ENCODE results near the gene HOGA1. TPM values are rescaled to one million over a fixed set of nuclear protein-coding genes. Genes with fewer than 3 reads are reported as not detected.
"Not testable (repeated sequence)": the region's sequence is repeated elsewhere in the genome, so short reads cannot be mapped to it uniquely, and the experiment has no call there.

HOGA1 gene
- total and polyA plus RNA-seq, 4 experiments from 2014 or later = not detected

- intact Hi-C loops (cut with micrococcal nuclease) = loop anchor here (10.0 kb wide), 1 partner anchor 1060 kb away; the partner anchor contains the start of gene TM9SF3
- peaks cover 11 to 27% of the 10 kb centered on the region in 2 donors for H3K36me3 Mint-ChIP-seq
These were observed 60.7 kb downstream of the HOGA1 start for GRCh38 chr10:97644936-97645335.

GRCh38 chr10:97647556-97647955 is 63.4 kb downstream of the HOGA1 start:
- ChIA-PET POLR2A (ENCODE audit: partially characterized antibody) (no interaction called here), CTCF (ENCODE audit: partially characterized antibody) (interaction anchor here (0.7 kb wide), 1 partner anchor 89 kb away, joined by 3 read pairs; no protein-coding TSS in a partner anchor)
- Histone ChIP-seq H3K36me3 (ENCODE audit: insufficient read depth, low read length) (peaks cover 8% of the 10 kb centered on the region), H3K4me1 (ENCODE audit: insufficient read depth, low read length) (peaks cover 16% of the 10 kb centered on the region), H3K4me3 (ENCODE audit: low read length in 2 of 2) (no peak overlapping the region), H3K27ac (ENCODE audit: low read depth, low read length) (no peak overlapping the region), H3K27me3 (ENCODE audit: insufficient read depth, low read length) (no peaks in the 10 kb centered on the region), H3K9me3 (ENCODE audit: control insufficient read depth in 1 of 2, low read length in 2 of 2) (no peaks in the 10 kb centered on the region)
- H3K27me3 Mint-ChIP-seq = no peaks in the 10 kb centered on the region
- H3K36me3 Mint-ChIP-seq = peaks cover 16 to 28% of the 10 kb centered on the region in 2 donors
- peak overlapping the region in 2 of 7 donors; percentile 13 to 41 for H3K27ac Mint-ChIP-seq
- H3K4me3 Mint-ChIP-seq = no peak overlapping the region
- intact Hi-C loops (cut with micrococcal nuclease) = loop anchor here (10.0 kb wide), 1 partner anchor 1063 kb away; the partner anchor contains the start of gene TM9SF3
- H3K4me1 Mint-ChIP-seq = peaks cover 18 to 30% (median 27%) of the 10 kb centered on the region in 4 donors
- no peaks in the 10 kb centered on the region for H3K9me3 Mint-ChIP-seq
- no peak for DNase-seq

More at GRCh38 chr10:97644936-97645335, 60.7 kb downstream of the HOGA1 start:
- no peak overlapping the region for H3K4me3 Mint-ChIP-seq
- H3K27me3 Mint-ChIP-seq = no peaks in the 10 kb centered on the region
- ChIA-PET CTCF (ENCODE audit: partially characterized antibody) (no interaction called here), POLR2A (ENCODE audit: partially characterized antibody) (no interaction called here)
- H3K27ac Mint-ChIP-seq = no peak overlapping the region
- no peak for DNase-seq
- H3K27me3 ChIP-seq (ENCODE audit: insufficient read depth, low read length) = no peaks in the 10 kb centered on the region
- no peaks in the 10 kb centered on the region for H3K9me3 Mint-ChIP-seq
- H3K9me3 ChIP-seq (ENCODE audit: control insufficient read depth in 1 of 2, low read length in 2 of 2) = no peaks in the 10 kb centered on the region
- H3K4me1 ChIP-seq (ENCODE audit: insufficient read depth, low read length) = peaks cover 28% of the 10 kb centered on the region
- H3K36me3 ChIP-seq (ENCODE audit: insufficient read depth, low read length) = no peaks in the 10 kb centered on the region
- H3K4me1 Mint-ChIP-seq = peaks cover 28 to 46% (median 41%) of the 10 kb centered on the region in 4 donors
- no peak overlapping the region for H3K27ac ChIP-seq (ENCODE audit: low read depth, low read length)
- no peak overlapping the region for H3K4me3 ChIP-seq (ENCODE audit: low read length in 2 of 2)

GRCh38 chr10:97648562-97649404 is 64.6 kb downstream of the HOGA1 start:
- H3K4me1 ChIP-seq (ENCODE audit: insufficient read depth, low read length) = peaks cover 13% of the 10 kb centered on the region
- Mint-ChIP-seq H3K4me1 (peaks cover 12 to 22% (median 19%) of the 10 kb centered on the region in 4 donors), H3K36me3 (peaks cover 26 to 39% of the 10 kb centered on the region in 2 donors), H3K9me3 (no peaks in the 10 kb centered on the region), H3K27me3 (no peaks in the 10 kb centered on the region), H3K27ac (peak overlapping the region; percentile 75 to 93 (median 89)), H3K4me3 (peak overlapping the region in 7 of 8 donors; percentile 3 to 64 (median 53))
- DNase-seq = peak; percentile 33 to 67 (median 40)
- H3K27me3 ChIP-seq (ENCODE audit: insufficient read depth, low read length) = no peaks in the 10 kb centered on the region
- ChIA-PET POLR2A (ENCODE audit: partially characterized antibody) (interaction anchor here (0.7 to 1.4 kb wide), 5 partner anchors 9 to 74 kb away, joined by 3 to 11 read pairs (median 3); partner anchors contain the start of genes AVPI1 and PI4K2A), CTCF (ENCODE audit: partially characterized antibody) (interaction anchor here (0.7 to 1.8 kb wide), 5 partner anchors 9 to 885 kb away, joined by 3 to 5 read pairs (median 3); no protein-coding TSS in a partner anchor)
- no peak overlapping the region for H3K4me3 ChIP-seq (ENCODE audit: low read length in 2 of 2)
- H3K27ac ChIP-seq (ENCODE audit: low read depth, low read length) = peak overlapping the region; percentile 34
- H3K9me3 ChIP-seq (ENCODE audit: control insufficient read depth in 1 of 2, low read length in 2 of 2) = no peaks in the 10 kb centered on the region
- intact Hi-C loops (cut with micrococcal nuclease) = loop anchor here (10.0 kb wide), 1 partner anchor 1064 kb away; the partner anchor contains the start of gene TM9SF3
- H3K36me3 ChIP-seq (ENCODE audit: insufficient read depth, low read length) = peaks cover 8% of the 10 kb centered on the region

- peak overlapping the region in 5 of 8 donors; percentile 3 to 59 (median 49) for H3K4me3 Mint-ChIP-seq
- POLR2A ChIA-PET (ENCODE audit: partially characterized antibody) = interaction anchor here (0.7 to 1.4 kb wide), 5 partner anchors 9 to 73 kb away, joined by 3 to 11 read pairs (median 3); partner anchors contain the start of genes AVPI1 and PI4K2A
These were observed 65.2 kb downstream of the HOGA1 start for GRCh38 chr10:97649405-97649750.

GRCh38 chr10:97650726-97651125 is 66.5 kb downstream of the HOGA1 start:
- Histone ChIP-seq H3K36me3 (ENCODE audit: insufficient read depth, low read length) (peaks cover 12% of the 10 kb centered on the region), H3K27ac (ENCODE audit: low read depth, low read length) (no peak overlapping the region), H3K4me1 (ENCODE audit: insufficient read depth, low read length) (peaks cover 13% of the 10 kb centered on the region), H3K27me3 (ENCODE audit: insufficient read depth, low read length) (no peaks in the 10 kb centered on the region), H3K4me3 (ENCODE audit: low read length in 2 of 2) (no peak overlapping the region), H3K9me3 (ENCODE audit: control insufficient read depth in 1 of 2, low read length in 2 of 2) (no peaks in the 10 kb centered on the region)
- H3K27me3 Mint-ChIP-seq = no peaks in the 10 kb centered on the region
- intact Hi-C loops (cut with micrococcal nuclease) = no loop called here
- peak overlapping the region in 1 of 7 donors; percentile 36 for H3K27ac Mint-ChIP-seq
- peaks cover 12 to 20% (median 18%) of the 10 kb centered on the region in 4 donors for H3K4me1 Mint-ChIP-seq
- no peaks in the 10 kb centered on the region for H3K9me3 Mint-ChIP-seq
- ChIA-PET CTCF (ENCODE audit: partially characterized antibody) (interaction anchor here (0.6 to 1.8 kb wide), 3 partner anchors 27 to 65 kb away, joined by 3 to 4 read pairs (median 4); no protein-coding TSS in a partner anchor), POLR2A (ENCODE audit: partially characterized antibody) (no interaction called here)
- H3K36me3 Mint-ChIP-seq = peaks cover 25 to 37% of the 10 kb centered on the region in 2 donors
- H3K4me3 Mint-ChIP-seq = no peak overlapping the region
- DNase-seq = no peak

More at GRCh38 chr10:97649405-97649750, 65.2 kb downstream of the HOGA1 start:
- intact Hi-C loops (cut with micrococcal nuclease) = loop anchor here (10.0 kb wide), 1 partner anchor 1065 kb away; the partner anchor contains the start of gene TM9SF3
- H3K27me3 Mint-ChIP-seq; DNase-seq; H3K27me3 ChIP-seq (ENCODE audit: insufficient read depth, low read length); H3K9me3 Mint-ChIP-seq; H3K9me3 ChIP-seq (ENCODE audit: control insufficient read depth in 1 of 2, low read length in 2 of 2); H3K4me3 ChIP-seq (ENCODE audit: low read length in 2 of 2): not testable (repeated sequence)
- H3K4me1 ChIP-seq (ENCODE audit: insufficient read depth, low read length) = peaks cover 13% of the 10 kb centered on the region
- Mint-ChIP-seq H3K27ac (peak overlapping the region; percentile 75 to 93 (median 89)), H3K36me3 (peaks cover 30 to 42% of the 10 kb centered on the region in 2 donors), H3K4me1 (peaks cover 12 to 22% (median 19%) of the 10 kb centered on the region in 4 donors)
- H3K36me3 ChIP-seq (ENCODE audit: insufficient read depth, low read length) = peaks cover 12% of the 10 kb centered on the region
- H3K27ac ChIP-seq (ENCODE audit: low read depth, low read length) = peak overlapping the region; percentile 34
- CTCF ChIA-PET (ENCODE audit: partially characterized antibody) = interaction anchor here (0.7 to 1.8 kb wide), 5 partner anchors 10 to 886 kb away, joined by 3 to 5 read pairs (median 3); no protein-coding TSS in a partner anchor

GRCh38 chr10:97651773-97652172 is 67.6 kb downstream of the HOGA1 start:
- peaks cover 33 to 45% of the 10 kb centered on the region in 2 donors for H3K36me3 Mint-ChIP-seq
- H3K9me3 Mint-ChIP-seq = no peaks in the 10 kb centered on the region
- Histone ChIP-seq H3K4me3 (ENCODE audit: low read length in 2 of 2) (no peak overlapping the region), H3K27me3 (ENCODE audit: insufficient read depth, low read length) (no peaks in the 10 kb centered on the region), H3K4me1 (ENCODE audit: insufficient read depth, low read length) (peaks cover 13% of the 10 kb centered on the region), H3K9me3 (ENCODE audit: control insufficient read depth in 1 of 2, low read length in 2 of 2) (no peaks in the 10 kb centered on the region), H3K36me3 (ENCODE audit: insufficient read depth, low read length) (peaks cover 19% of the 10 kb centered on the region), H3K27ac (ENCODE audit: low read depth, low read length) (no peak overlapping the region)
- H3K27me3 Mint-ChIP-seq = no peaks in the 10 kb centered on the region
- no peak for DNase-seq
- peaks cover 12 to 18% (median 17%) of the 10 kb centered on the region in 4 donors for H3K4me1 Mint-ChIP-seq
- no peak overlapping the region for H3K27ac Mint-ChIP-seq
- ChIA-PET POLR2A (ENCODE audit: partially characterized antibody) (no interaction called here), CTCF (ENCODE audit: partially characterized antibody) (no interaction called here)
- intact Hi-C loops (cut with micrococcal nuclease) = no loop called here
- H3K4me3 Mint-ChIP-seq = no peak overlapping the region

- Mint-ChIP-seq H3K27me3 (no peaks in the 10 kb centered on the region), H3K36me3 (peaks cover 49 to 59% of the 10 kb centered on the region in 2 donors), H3K9me3 (no peaks in the 10 kb centered on the region), H3K4me3 (no peak overlapping the region), H3K27ac (no peak overlapping the region), H3K4me1 (peaks cover 0 to 3% (median 0%) of the 10 kb centered on the region in 4 donors)
- intact Hi-C loops (cut with micrococcal nuclease) = no loop called here
- Histone ChIP-seq H3K36me3 (ENCODE audit: insufficient read depth, low read length) (peaks cover 16% of the 10 kb centered on the region), H3K4me1 (ENCODE audit: insufficient read depth, low read length) (no peaks in the 10 kb centered on the region), H3K27ac (ENCODE audit: low read depth, low read length) (no peak overlapping the region), H3K27me3 (ENCODE audit: insufficient read depth, low read length) (no peaks in the 10 kb centered on the region), H3K4me3 (ENCODE audit: low read length in 2 of 2) (no peak overlapping the region), H3K9me3 (ENCODE audit: control insufficient read depth in 1 of 2, low read length in 2 of 2) (no peaks in the 10 kb centered on the region)
- ChIA-PET POLR2A (ENCODE audit: partially characterized antibody) (no interaction called here), CTCF (ENCODE audit: partially characterized antibody) (no interaction called here)
- DNase-seq = no peak
These were observed 72.6 kb downstream of the HOGA1 start for GRCh38 chr10:97656777-97657176.

All from CD4-positive, alpha-beta memory T cell (primary cell).